GM19397 (cell line): Measurements from ENCODE around the gene OR1L1.

ENCODE experiments used
- ATAC-seq: cut with Tn5 transposase; IDR thresholded peaks from one replicate; pipeline ENCODE4 v1.9.1; 2021; ENCODE audit warnings: mild to moderate bottlenecking, moderate library complexity; ENCODE audit not compliant: unreplicated experiment

Gene OR1L1, protein sequence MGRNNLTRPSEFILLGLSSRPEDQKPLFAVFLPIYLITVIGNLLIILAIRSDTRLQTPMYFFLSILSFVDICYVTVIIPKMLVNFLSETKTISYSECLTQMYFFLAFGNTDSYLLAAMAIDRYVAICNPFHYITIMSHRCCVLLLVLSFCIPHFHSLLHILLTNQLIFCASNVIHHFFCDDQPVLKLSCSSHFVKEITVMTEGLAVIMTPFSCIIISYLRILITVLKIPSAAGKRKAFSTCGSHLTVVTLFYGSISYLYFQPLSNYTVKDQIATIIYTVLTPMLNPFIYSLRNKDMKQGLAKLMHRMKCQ

DNA sequence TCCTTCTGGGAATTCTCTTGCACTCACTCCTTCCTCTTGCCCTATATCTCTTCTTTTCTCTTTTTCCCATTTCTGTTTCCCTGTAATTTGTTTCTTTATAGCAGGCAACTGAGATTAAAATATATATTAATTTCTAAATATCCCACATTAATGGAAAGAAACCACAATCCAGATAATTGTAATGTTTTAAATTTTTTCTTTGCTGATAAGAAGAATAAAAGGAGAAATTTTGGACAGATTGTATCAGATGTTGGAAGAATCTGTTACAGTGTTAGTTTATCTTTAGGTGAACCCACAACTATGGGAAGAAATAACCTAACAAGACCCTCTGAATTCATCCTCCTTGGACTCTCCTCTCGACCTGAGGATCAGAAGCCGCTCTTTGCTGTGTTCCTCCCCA lies at the start of gene OR1L1:
Gene OR1L1 (plus strand): TSS at position 301 of the 400 bp plus-strand sequence. CDS start 0 bp downstream, at position 301.
- ATAC-seq, result no peak

DNA sequence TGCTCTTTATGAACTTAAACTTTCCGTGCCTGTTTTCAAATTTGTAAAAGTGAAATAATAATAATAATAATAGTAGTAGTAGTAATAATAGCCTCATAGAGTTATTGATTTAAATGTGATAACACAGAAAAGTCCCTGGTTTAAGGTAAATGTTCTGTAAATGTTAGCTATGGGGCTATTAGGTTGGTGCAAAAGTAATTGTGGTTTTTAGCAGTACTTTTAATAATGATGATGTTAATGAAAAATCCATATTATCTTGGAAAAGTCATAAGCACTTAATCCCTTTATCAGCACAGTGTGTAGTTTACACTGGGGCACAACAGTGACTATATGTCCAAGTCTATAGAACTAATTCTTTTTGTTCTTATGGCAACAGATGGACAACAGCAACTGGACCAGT lies 47.2 kb upstream of the OR1L1 start, which contains the start of gene OR1Q1:
Gene OR1Q1 (plus strand): TSS at position 377 of the 400 bp plus-strand sequence. CDS start 0 bp downstream, at position 377.
- ATAC-seq, result no peak

DNA sequence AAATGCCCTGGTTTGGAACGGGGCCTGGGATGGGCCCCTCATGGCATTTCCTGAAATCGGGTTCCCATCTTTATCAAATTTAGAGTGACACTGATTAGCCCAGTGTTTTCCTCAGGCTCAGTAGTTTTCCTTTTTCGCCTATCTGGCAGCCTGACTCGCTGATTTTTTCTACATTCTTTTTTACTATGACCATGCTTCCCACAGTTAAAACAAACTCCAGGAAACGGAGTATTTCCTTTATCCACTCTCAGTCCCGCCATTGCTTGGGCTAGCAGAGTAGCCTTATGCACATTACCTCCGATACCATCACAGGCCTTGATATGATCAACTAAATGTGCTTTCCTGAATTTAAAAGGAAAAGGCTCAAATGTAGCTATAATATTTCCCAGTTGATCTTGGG lies 41.5 kb upstream of the OR1L1 start:
- no peak for ATAC-seq

DNA sequence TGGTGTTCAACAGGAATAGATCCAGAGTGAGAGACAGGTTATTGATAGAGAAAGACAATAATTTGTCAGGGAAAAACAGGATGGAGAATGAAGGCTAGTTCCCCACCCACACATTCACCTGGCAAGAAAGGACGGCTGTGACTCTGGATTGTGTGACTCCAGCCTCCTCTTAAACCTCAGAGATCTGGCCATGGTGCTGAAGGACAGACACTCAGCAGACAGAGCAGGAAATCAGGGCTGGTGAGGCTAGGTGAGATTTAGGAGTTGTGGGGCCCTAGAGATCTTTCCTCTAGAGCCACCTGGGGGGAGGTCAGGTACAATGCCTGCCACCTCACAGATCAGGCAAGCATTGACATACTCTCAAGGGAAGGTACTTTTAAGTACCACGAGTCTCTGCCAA lies 19.3 kb upstream of the OR1L1 start:
- ATAC-seq, result no peak

DNA sequence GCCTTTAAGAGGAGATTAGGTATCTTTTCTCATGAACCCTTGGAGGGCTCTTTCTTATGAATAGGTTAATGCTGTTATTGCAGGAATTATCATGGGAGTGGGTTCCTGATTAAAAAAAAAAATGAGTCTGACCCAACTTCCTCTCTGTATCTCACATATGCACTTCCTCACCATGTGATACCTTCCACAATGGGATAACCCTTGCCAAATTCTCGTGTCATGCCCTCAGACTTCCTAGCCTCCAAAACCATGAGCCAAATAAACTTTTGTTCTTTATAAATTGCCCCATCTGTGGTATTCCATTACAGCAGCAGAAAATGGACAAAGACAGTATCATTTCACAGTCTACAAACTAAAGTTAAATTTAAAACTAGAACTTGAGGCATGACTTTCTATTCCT lies 5.1 kb upstream of the OR1L1 start:
- no peak for ATAC-seq

DNA sequence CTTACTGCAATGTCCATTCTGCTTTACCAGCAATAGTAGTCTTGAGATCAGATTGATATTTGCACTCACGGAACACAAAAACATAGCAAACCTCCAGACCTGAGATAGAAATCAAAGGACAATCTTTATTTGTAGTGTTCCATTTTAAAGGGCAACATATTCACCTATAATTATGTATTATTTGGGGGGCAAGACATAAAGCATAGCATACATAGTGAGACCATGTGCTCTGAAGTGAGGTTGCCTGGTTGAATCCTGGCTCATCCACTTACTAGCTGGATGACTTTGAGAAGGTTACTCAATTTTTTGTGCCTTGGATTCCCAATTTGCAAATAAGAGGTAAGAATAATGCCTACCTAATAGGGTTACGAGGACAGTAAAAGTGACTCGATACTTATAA lies 4.0 kb upstream of the OR1L1 start, which contains the start of gene OR1B1:
Gene OR1B1 (minus strand): TSS at position 101 of the 400 bp plus-strand sequence.
- ATAC-seq, result no peak

DNA sequence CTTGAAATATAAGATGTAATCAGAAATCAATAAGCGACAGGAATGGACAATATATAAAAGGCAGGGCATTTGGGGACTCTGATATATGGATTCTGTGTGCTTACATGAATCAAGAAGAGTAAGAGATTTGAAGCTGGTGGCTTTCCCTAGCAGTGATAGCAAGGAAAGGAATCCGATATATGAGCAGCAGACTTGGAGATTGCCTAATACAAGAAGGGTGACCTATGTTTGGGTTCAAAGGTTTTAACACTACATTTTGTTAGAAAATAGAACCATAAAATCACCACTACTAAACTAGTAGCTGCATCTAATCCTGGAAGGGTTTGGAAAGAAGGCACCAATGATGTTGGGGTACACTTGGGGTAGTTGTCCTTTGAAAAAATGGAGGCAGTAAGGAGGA lies 11.0 kb downstream of the OR1L1 start:
- ATAC-seq, result no peak

DNA sequence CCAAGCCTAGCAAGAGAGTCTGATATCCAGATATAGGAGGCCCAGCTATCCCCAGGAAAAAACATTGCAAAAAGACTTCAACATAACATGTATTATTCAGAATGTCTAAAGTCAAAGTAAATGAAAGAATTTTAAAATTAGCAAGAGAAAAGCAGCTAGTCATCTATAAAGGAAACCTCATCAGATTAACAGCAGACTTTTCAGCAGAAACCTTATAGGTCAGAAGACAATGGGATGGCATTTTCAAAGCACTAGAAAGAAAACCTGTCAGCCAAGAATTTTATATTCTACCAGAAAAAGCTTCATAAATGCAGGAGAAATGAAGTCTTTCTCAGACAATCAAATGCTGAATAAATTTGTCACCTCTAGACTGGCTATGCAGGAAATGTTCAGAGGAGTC lies 23.3 kb downstream of the OR1L1 start:
- ATAC-seq, result no peak

DNA sequence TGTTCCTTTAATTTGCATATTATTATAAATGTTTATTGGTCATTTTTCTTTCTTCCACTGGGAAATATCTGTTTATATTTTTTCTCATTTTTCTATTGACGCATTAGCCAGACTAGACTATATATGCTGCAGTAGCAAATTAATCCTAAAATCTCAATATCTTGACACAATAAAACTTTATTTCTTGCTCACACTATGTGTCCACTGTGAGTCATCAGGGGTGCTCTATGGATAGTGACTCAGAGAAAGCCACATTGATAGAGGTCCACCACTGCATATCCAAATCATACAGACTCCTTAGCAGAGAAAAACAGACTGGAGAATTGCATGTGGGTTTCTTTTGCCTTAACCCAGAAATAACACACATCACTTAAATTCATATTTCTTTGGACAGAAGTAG lies 34.2 kb downstream of the OR1L1 start:
- no peak for ATAC-seq
